ENCODE data around the gene STK31.

The STK31 gene

GRCh38 chr7:23662984-23663313, 47.1 kb upstream of the STK31 start:
- no peaks in the 10 kb centered on the region for H3K79me2 ChIP-seq (ENCODE audit: insufficient read depth, low read length)
- no peak overlapping the region for H3K4me2 ChIP-seq (ENCODE audit: low read depth, low read length, poor library complexity, severe bottlenecking)
- no peak overlapping the region for H2AFZ ChIP-seq (ENCODE audit: low read length)
- H3K9me3 ChIP-seq (ENCODE audit: insufficient read depth, low read depth, low read length), result no peaks in the 10 kb centered on the region
- peaks cover 8% of the 10 kb centered on the region for H3K4me1 ChIP-seq (ENCODE audit: insufficient read depth, low read length, poor library complexity, severe bottlenecking)
- no peaks in the 10 kb centered on the region for H3K27me3 ChIP-seq (ENCODE audit: insufficient read depth, low read length, poor library complexity, severe bottlenecking)
- no peaks in the 10 kb centered on the region for H3F3A ChIP-seq (ENCODE audit: low read depth)
- TF ChIP-seq CTCF (conservative IDR thresholded peaks at IDR 0.05; ENCODE audit: low read length) (no peak), EZH2phosphoT487 (IDR thresholded peaks at IDR 0.05; ENCODE audit: borderline replicate concordance) (no peak)
- H3K4me3 ChIP-seq (ENCODE audit: low read length, poor library complexity, severe bottlenecking), result no peak overlapping the region
- no peaks in the 10 kb centered on the region for H3K9me2 ChIP-seq (replicated peaks; ENCODE audit: low read depth, low read length)
- no peaks in the 10 kb centered on the region for H3K36me3 ChIP-seq (ENCODE audit: insufficient read depth, low read length)
- H4K20me1 ChIP-seq (ENCODE audit: insufficient read depth, low read length, poor library complexity, severe bottlenecking), result no peaks in the 10 kb centered on the region
- H3K9ac ChIP-seq (ENCODE audit: low read depth, low read length, poor library complexity, severe bottlenecking), result no peak overlapping the region

- Histone ChIP-seq H4K20me1 (ENCODE audit: insufficient read depth, low read length, poor library complexity, severe bottlenecking) (no peaks in the 10 kb centered on the region), H3K4me2 (ENCODE audit: low read depth, low read length, poor library complexity, severe bottlenecking) (no peak overlapping the region), H3K9me2 (replicated peaks; ENCODE audit: low read depth, low read length) (no peaks in the 10 kb centered on the region), H3F3A (ENCODE audit: low read depth) (no peaks in the 10 kb centered on the region), H3K79me2 (ENCODE audit: insufficient read depth, low read length) (no peaks in the 10 kb centered on the region), H3K4me1 (ENCODE audit: insufficient read depth, low read length, poor library complexity, severe bottlenecking) (peaks cover 8% of the 10 kb centered on the region), H3K27me3 (ENCODE audit: insufficient read depth, low read length, poor library complexity, severe bottlenecking) (no peaks in the 10 kb centered on the region), H3K36me3 (ENCODE audit: insufficient read depth, low read length) (no peaks in the 10 kb centered on the region), H3K4me3 (ENCODE audit: low read length, poor library complexity, severe bottlenecking) (no peak overlapping the region), H2AFZ (ENCODE audit: low read length) (no peak overlapping the region), H3K9me3 (ENCODE audit: insufficient read depth, low read depth, low read length) (no peaks in the 10 kb centered on the region), H3K9ac (ENCODE audit: low read depth, low read length, poor library complexity, severe bottlenecking) (no peak overlapping the region)
- TF ChIP-seq EZH2phosphoT487 (IDR thresholded peaks at IDR 0.05; ENCODE audit: borderline replicate concordance), result no peak
- no peak for TF ChIP-seq CTCF (conservative IDR thresholded peaks at IDR 0.05; ENCODE audit: low read length)
These were observed 45.9 kb upstream of the STK31 start for GRCh38 chr7:23664122-23664521.

GRCh38 chr7:23672033-23672432, 38.0 kb upstream of the STK31 start:
- H3K79me2 ChIP-seq (ENCODE audit: insufficient read depth, low read length), result no peaks in the 10 kb centered on the region
- no peaks in the 10 kb centered on the region for H3K9me2 ChIP-seq (replicated peaks; ENCODE audit: low read depth, low read length)
- H3K4me2 ChIP-seq (ENCODE audit: low read depth, low read length, poor library complexity, severe bottlenecking), result no peak overlapping the region
- no peak overlapping the region for H3K9ac ChIP-seq (ENCODE audit: low read depth, low read length, poor library complexity, severe bottlenecking)
- H3F3A ChIP-seq (ENCODE audit: low read depth), result no peaks in the 10 kb centered on the region
- H2AFZ ChIP-seq (ENCODE audit: low read length), result no peak overlapping the region
- no peaks in the 10 kb centered on the region for H3K36me3 ChIP-seq (ENCODE audit: insufficient read depth, low read length)
- TF ChIP-seq CTCF (conservative IDR thresholded peaks at IDR 0.05; ENCODE audit: low read length) (no peak), EZH2phosphoT487 (IDR thresholded peaks at IDR 0.05; ENCODE audit: borderline replicate concordance) (no peak)
- no peaks in the 10 kb centered on the region for H3K27me3 ChIP-seq (ENCODE audit: insufficient read depth, low read length, poor library complexity, severe bottlenecking)
- H3K9me3 ChIP-seq (ENCODE audit: insufficient read depth, low read depth, low read length), result no peaks in the 10 kb centered on the region
- H3K4me3 ChIP-seq (ENCODE audit: low read length, poor library complexity, severe bottlenecking), result no peak overlapping the region
- H4K20me1 ChIP-seq (ENCODE audit: insufficient read depth, low read length, poor library complexity, severe bottlenecking), result no peaks in the 10 kb centered on the region
- H3K4me1 ChIP-seq (ENCODE audit: insufficient read depth, low read length, poor library complexity, severe bottlenecking), result no peaks in the 10 kb centered on the region
